ENCODE data around the gene SLC1A1.

GRCh38 chr9:4538621-4539020 lies 48.4 kb downstream of the SLC1A1 start:
- TF ChIP-seq TAF1 (IDR thresholded peaks at IDR 0.05; ENCODE audit: borderline replicate concordance, low read depth, low read length), result no peak
- no peak for TF ChIP-seq POLR2A (IDR thresholded peaks at IDR 0.05; ENCODE audit: low read depth, low read length)
